K562 (cell line): ENCODE measurements around the gene FAM156A. TPM values are rescaled to one million over a fixed set of nuclear protein-coding genes. Genes with fewer than 3 reads are reported as not detected.

Source experiments
- ATAC-seq: fragments of 200-7000 bp; cut with Tn5 transposase; 3 replicates; pipeline ENCODE4 v1.9.1; 2020; ENCODE audit warnings: moderate library complexity
- BruUV-seq: library from RNA; stranded (reverse); fragments of 400-500 nt; replicated peaks from 2 replicates; lab custom pipeline; 2021; lab: Mats Ljungman, UMichigan
- CTCF ChIA-PET: fragments of 300-600 bp; formaldehyde crosslinking; extraction: SDS; loops from one replicate; lab custom pipeline; 2021; ENCODE audit warnings: low intra/inter-chr PET ratio; lab: Yijun Ruan, JAX
- POLR2A ChIA-PET: fragments of 300-600, 350-650 bp; sonication (Branson Sonifier 250); formaldehyde crosslinking; extraction: SDS; loops from one replicate; lab custom pipeline; 2021; ENCODE audit warnings: antibody characterized with exemption, inconsistent platforms; lab: Yijun Ruan, JAX
- DNase-seq, 4 experiments: peaks; one replicate each; pipeline versions ENCODE4 v3.0.0 to v3.0.0-alpha.2; 2011 to 2018; ENCODE audit warnings: low spot score in 3 of 4, mixed read lengths in 3 of 4; ENCODE audit errors: extremely low read depth in 1 of 4
- FAIRE-seq: peaks from 2 replicates; lab custom pipeline; 2011; peaks lifted over from hg19 to GRCh38; lab: Jason Lieb, UNC
- H2AFZ ChIP-seq: 2 replicates; pipeline ENCODE4 v1.6.0; 2011; ENCODE audit warnings: low read depth, low read length, control low read depth, inconsistent platforms
- H3K27ac ChIP-seq: fragments of 200-600 bp; 3 replicates; pipeline ENCODE4 v1.8.0; 2011; ENCODE audit warnings: low read depth, mild to moderate bottlenecking, control low read depth, inconsistent platforms, low read length, moderate library complexity, mixed read lengths; ENCODE audit errors: extremely low read depth
- H3K27me3 ChIP-seq, 2 experiments: fragments of 300-600 bp in 1 of 2; 2 replicates in 1 of 2; 3 replicates in 1 of 2; pipeline versions ENCODE4 v1.6.0 to v1.8.0; 2011; ENCODE audit warnings: inconsistent platforms in 2 of 2, low read length in 2 of 2, mild to moderate bottlenecking in 1 of 2, mixed read lengths in 1 of 2, moderate library complexity in 1 of 2; ENCODE audit not compliant: control insufficient read depth in 2 of 2, insufficient read depth in 2 of 2
- H3K36me3 ChIP-seq: fragments of 300-600 bp; 3 replicates; pipeline ENCODE4 v1.8.0; 2011; ENCODE audit warnings: mild to moderate bottlenecking, low read length, inconsistent platforms; ENCODE audit not compliant: control insufficient read depth, insufficient read depth
- H3K4me1 ChIP-seq, 2 experiments: fragments of 200-600 bp in 1 of 2; replicated peaks in 1 of 2; 2 replicates in 1 of 2; 3 replicates in 1 of 2; pipeline versions ENCODE4 v1.5.1 to v1.8.0; 2011; ENCODE audit warnings: inconsistent platforms in 2 of 2, low read length in 2 of 2, mild to moderate bottlenecking in 1 of 2, mixed read lengths in 1 of 2, moderate library complexity in 1 of 2; ENCODE audit not compliant: control insufficient read depth in 2 of 2, insufficient read depth in 2 of 2
- H3K4me2 ChIP-seq: 2 replicates; pipeline ENCODE4 v1.6.1; 2011; ENCODE audit warnings: low read length, control low read depth, inconsistent platforms, mixed read lengths; ENCODE audit not compliant: insufficient read depth
- H3K4me3 ChIP-seq: fragments of 200-600 bp; sonication (generic), shearing (Covaris generic); 2 replicates; pipeline ENCODE4 v1.5.1; 2016; ENCODE audit warnings: control low read depth, inconsistent platforms
- H3K79me2 ChIP-seq: fragments of 200-600 bp; 3 replicates; pipeline ENCODE4 v1.8.0; 2011; ENCODE audit warnings: low read length, inconsistent platforms; ENCODE audit not compliant: control insufficient read depth, insufficient read depth
- H3K9ac ChIP-seq, 2 experiments: 2 replicates each; pipeline versions ENCODE4 v1.6.0 to v1.6.1; 2011; ENCODE audit warnings: low read depth in 2 of 2, low read length in 2 of 2, control low read depth in 1 of 2, inconsistent platforms in 1 of 2, mild to moderate bottlenecking in 1 of 2, mixed read lengths in 1 of 2; ENCODE audit not compliant: insufficient read depth in 1 of 2
- H3K9me1 ChIP-seq: one replicate; pipeline ENCODE4 v1.6.0; 2011; ENCODE audit warnings: inconsistent platforms, mild to moderate bottlenecking, low read length, moderate library complexity; ENCODE audit not compliant: control insufficient read depth, insufficient read depth
- H3K9me3 ChIP-seq: replicated peaks from 2 replicates; pipeline ENCODE4 v1.5.1; 2011; ENCODE audit warnings: low read depth, low read length, inconsistent platforms; ENCODE audit not compliant: control insufficient read depth, insufficient read depth
- H4K20me1 ChIP-seq: replicated peaks from 2 replicates; pipeline ENCODE4 v1.6.1; 2011; ENCODE audit warnings: low read length, inconsistent platforms, mixed read lengths; ENCODE audit not compliant: control insufficient read depth, insufficient read depth
- ARID1B ChIP-seq: fragments of 450-650 bp; IDR thresholded peaks from 2 replicates; pipeline ENCODE4 v1.6.1; 2016; ENCODE audit warnings: antibody characterized with exemption, mild to moderate bottlenecking, inconsistent platforms
- CREM ChIP-seq: IDR thresholded peaks from 2 replicates; pipeline ENCODE4 v1.6.1; 2014; ENCODE audit warnings: antibody characterized with exemption, low read depth
- DDX20 ChIP-seq: fragments of 450-650 bp; IDR thresholded peaks from 2 replicates; pipeline ENCODE4 v1.6.1; 2016; ENCODE audit warnings: missing genetic modification characterization, low read depth, mild to moderate bottlenecking, missing compliant biosample characterization, moderate library complexity
- E2F4 ChIP-seq: sonication (generic); formaldehyde crosslinking; IDR thresholded peaks from 2 replicates; pipeline ENCODE4 v1.8.0; 2022; ENCODE audit warnings: mild to moderate bottlenecking, low read depth, missing genetic modification reagents
- EP300 ChIP-seq: IDR thresholded peaks from 2 replicates; pipeline ENCODE4 v1.6.1; 2012; ENCODE audit warnings: low read length, improper control_type of control experiment
- GTF3C2 ChIP-seq: IDR thresholded peaks from 3 replicates; pipeline ENCODE4 v1.6.1; 2011; ENCODE audit warnings: borderline replicate concordance, mild to moderate bottlenecking, moderate library complexity; ENCODE audit not compliant: insufficient read length; ENCODE audit errors: extremely low read depth
- HMGXB4 ChIP-seq: sonication (generic); formaldehyde crosslinking; IDR thresholded peaks from 2 replicates; pipeline ENCODE4 v1.8.1; 2023; ENCODE audit warnings: mild to moderate bottlenecking, missing genetic modification reagents
- MBD2 ChIP-seq: sonication (generic); IDR thresholded peaks from 2 replicates; pipeline ENCODE4 v1.6.1; 2016; ENCODE audit warnings: low read depth, borderline replicate concordance
- POLR2AphosphoS2 ChIP-seq: IDR thresholded peaks from 2 replicates; pipeline ENCODE4 v1.6.1; 2012; ENCODE audit warnings: low read length, improper control_type of control experiment
- PRMT5 ChIP-seq: sonication (generic); formaldehyde crosslinking; IDR thresholded peaks from 2 replicates; pipeline ENCODE4 v1.5.0; 2020; ENCODE audit warnings: missing genetic modification reagents
- PRPF4 ChIP-seq: fragments of 200-400 bp; formaldehyde crosslinking; IDR thresholded peaks from one replicate; pipeline ENCODE4 v1.6.1; 2017; ENCODE audit warnings: low read length, low read depth, mild to moderate bottlenecking; ENCODE audit not compliant: insufficient read depth, poor library complexity, severe bottlenecking
- SMAD4 ChIP-seq: fragments of 250-450 bp; sonication (Bioruptor Pico); conservative IDR thresholded peaks from 2 replicates; pipeline ENCODE4 v1.8.0; 2021; ENCODE audit warnings: inconsistent platforms, mild to moderate bottlenecking, moderate library complexity
- TSC22D4 ChIP-seq: fragments of 450-650 bp; IDR thresholded peaks from 2 replicates; pipeline ENCODE4 v1.6.1; 2016; ENCODE audit warnings: missing genetic modification characterization, missing biosample characterization, control low read depth
- ZNF239 ChIP-seq: fragments of 250-450 bp; sonication (Bioruptor Pico); IDR thresholded peaks from 2 replicates; pipeline ENCODE4 v1.4.0; 2020; ENCODE audit warnings: mild to moderate bottlenecking
- ZNF707 ChIP-seq: fragments of 250-450 bp; sonication (Bioruptor Pico); conservative IDR thresholded peaks from 2 replicates; pipeline ENCODE4 v1.8.0; 2022; ENCODE audit warnings: inconsistent platforms, mild to moderate bottlenecking, moderate library complexity
- WGBS: fragments of 100-300 bp; shearing (Covaris generic); methylation state at CpG from one replicate; pipeline ENCODE4 v1.1.6; 2016; ENCODE audit warnings: low coverage, mixed read lengths; ENCODE audit not compliant: insufficient coverage; ENCODE audit errors: missing lambda C conversion rate; 5-methylcytosine and 5-hydroxymethylcytosine counted together
- in situ Hi-C: fragments of 300-500 bp; cut with MboI; formaldehyde crosslinking; loops from 4 replicates; pipeline ENCODE4 v1.15.0; 2018; ENCODE audit warnings: inconsistent platforms, mixed read lengths
- intact Hi-C: fragments of 100-400 bp; cut with micrococcal nuclease; formaldehyde crosslinking; loops from 2 replicates; pipeline ENCODE4 v1.14.2; 2022
- polyA plus RNA-seq, 8 experiments: library from polyadenylated mRNA; depleted of rRNA in 4 of 8; stranded (reverse) in 5 of 8; unstranded in 3 of 8; fragments of >200 nt; fragmentation: Nextera tagmentation in 2 of 8; fragmentation: Illumina TruSeq in 1 of 8; extraction: Ambion mirVana in 2 of 8; extraction: Trizol in 1 of 8; gene quantifications; 2 replicates each; pipeline versions ENCODE4 v1.2.1 to v1.2.3, GENCODE V29; 2011 to 2014; ENCODE audit warnings: inconsistent platforms in 1 of 8, missing spikeins in 1 of 8
- total RNA-seq, 7 experiments: library from RNA; depleted of rRNA in 6 of 7; stranded (reverse); fragments of >200 nt in 6 of 7; fragmentation: Illumina TruSeq in 2 of 7; extraction: Trizol in 2 of 7; gene quantifications; 2 replicates each; pipeline versions ENCODE4 v1.2.1 to v1.2.3, GENCODE V29; 2011 to 2021; ENCODE audit warnings: low replicate concordance in 1 of 7

Gene FAM156A
- total and polyA plus RNA-seq, 9 of the 15 experiments (the other 6 are each of a cell fraction or from before 2014, with no cell fraction given) = 1.9 to 20.3 (median 8.6) TPM

GRCh38 chrX:53003111-53003510 lies 44.8 kb upstream of the FAM156A start (continued):
- no peak for TF ChIP-seq TSC22D4 (tag)
- TF ChIP-seq EP300 = no peak
- TF ChIP-seq DDX20 (tag) = no peak
- no peak for TF ChIP-seq MBD2

- H3K9me3 ChIP-seq = no peaks in the 10 kb centered on the region
- no TSS peak for BruUV-seq
- no peak overlapping the region for H3K27ac ChIP-seq
- 0% methylated on average over 2 of the region's 2 CpGs for WGBS
- no peaks in the 10 kb centered on the region for H3K79me2 ChIP-seq
- POLR2A ChIA-PET = no interaction called here
- CTCF ChIA-PET = no interaction called here
- no peak for DNase-seq
- intact Hi-C loops (no loop called here), in situ Hi-C loops (no loop called here)
- no peaks in the 10 kb centered on the region for H3K36me3 ChIP-seq
- H3K4me3 ChIP-seq = no peak overlapping the region
- H3K4me2 ChIP-seq = no peak overlapping the region
- no peaks in the 10 kb centered on the region; a peak in 1 of 5 replicates for H3K27me3 ChIP-seq
- no peaks in the 10 kb centered on the region for H4K20me1 ChIP-seq
- H3K9me1 ChIP-seq = no peaks in the 10 kb centered on the region
- no peak for FAIRE-seq
- no peak overlapping the region for H2AFZ ChIP-seq
- no peak overlapping the region for H3K9ac ChIP-seq
- no peak for ATAC-seq
- no peaks in the 10 kb centered on the region for H3K4me1 ChIP-seq
- TF ChIP-seq HMGXB4 (no peak), ZNF707 (CRISPR knock-in tag) (no peak), ARID1B (no peak), PRPF4 (no peak), E2F4 (CRISPR knock-in tag) (no peak), PRMT5 (CRISPR knock-in tag) (no peak), GTF3C2 (no peak), CREM (no peak), ZNF239 (no peak), SMAD4 (CRISPR knock-in tag) (no peak), POLR2AphosphoS2 (no peak)
These were observed 43.6 kb upstream of the FAM156A start for GRCh38 chrX:53001958-53002357.
